ENCODE measurements around the gene FHAD1.

GRCh38 chr1:15251857-15252835 is 5.1 kb downstream of the FHAD1 start:
- TF ChIP-seq CTCF (IDR thresholded peaks at IDR 0.05; ENCODE audit: extremely low read depth in 1 of 2, insufficient read depth in 1 of 2, low read depth in 1 of 2, low read length in 2 of 2) (no peak), POLR2A (IDR thresholded peaks at IDR 0.05; ENCODE audit: low read depth, low read length) (no peak), POLR2AphosphoS5 (IDR thresholded peaks at IDR 0.05; ENCODE audit: insufficient read depth, low read depth, low read length) (no peak), EZH2 (IDR thresholded peaks at IDR 0.05; ENCODE audit: borderline replicate concordance, low read depth, low read length, severe bottlenecking) (no peak), MYC (IDR thresholded peaks at IDR 0.05; ENCODE audit: low read depth, low read length) (no peak), MAX (IDR thresholded peaks at IDR 0.05; ENCODE audit: insufficient read depth, insufficient read length) (no peak), FOS (IDR thresholded peaks at IDR 0.05; ENCODE audit: borderline replicate concordance, insufficient read depth, low read length) (no peak), JUN (IDR thresholded peaks at IDR 0.05; ENCODE audit: borderline replicate concordance, insufficient read depth, insufficient read length, low read depth) (no peak), GATA2 (IDR thresholded peaks at IDR 0.05; ENCODE audit: insufficient read depth, insufficient read length, low read depth, low read length) (no peak)

All from endothelial cell of umbilical vein (primary cell).